Diencephalon (tissue), 1 donor: ENCODE data around the gene COL4A6. TPM values are rescaled to one million over a fixed set of nuclear protein-coding genes. Genes with fewer than 3 reads are reported as not detected.

Experiments used
- total RNA-seq: library from RNA; depleted of rRNA; stranded (reverse); fragments of >200 nt; gene quantifications from one replicate; pipeline ENCODE4 v1.2.3, GENCODE V29; 2014

The COL4A6 gene
- 3.2 TPM for total RNA-seq

GRCh38 chrX:108438110-108438623 is at the start of gene COL4A6:
Gene COL4A6, minus strand, starts transcription at chrX:108438422. Its CDS starts 226 bp downstream, at chrX:108438196.

GRCh38 chrX:108439426-108439942 is 1.3 kb upstream of the COL4A6 start, which contains the start of gene COL4A5:
Gene COL4A5, plus strand, starts transcription at chrX:108439838. Its CDS starts 288 bp downstream, at chrX:108440126.

Other genes starting within 250 kb of the COL4A6 start
- 20.5 TPM for gene COL4A5, start 1.4 kb upstream of the COL4A6 start, total RNA-seq